ENCODE data around the gene CD14.
A peak's percentile ranks its signal among the peaks of the same experiment; 100 is the strongest.
"Not testable (repeated sequence)": the region's sequence is repeated elsewhere in the genome, so short reads cannot be mapped to it uniquely, and the experiment has no call there.

CD14 gene

GRCh38 chr5:140672455-140673186 is 39.6 kb upstream of the CD14 start:
- H3K4me3 ChIP-seq (ENCODE audit: low read depth, low read length): peak overlapping the region; percentile 36
- peak; percentile 16 for DNase-seq (ENCODE audit: low read depth)
- TF ChIP-seq CTCF (conservative IDR thresholded peaks at IDR 0.05; ENCODE audit: low read depth, low read length): no peak

GRCh38 chr5:140671472-140672125 is 38.6 kb upstream of the CD14 start:
- no peak overlapping the region for H3K4me3 ChIP-seq (ENCODE audit: low read depth, low read length)
- TF ChIP-seq CTCF (conservative IDR thresholded peaks at IDR 0.05; ENCODE audit: low read depth, low read length): no peak
- DNase-seq (ENCODE audit: low read depth): no peak

- H3K4me3 ChIP-seq (ENCODE audit: low read depth, low read length); DNase-seq (ENCODE audit: low read depth): not testable (repeated sequence)
Measured at GRCh38 chr5:140671035-140671434, 38.1 kb upstream of the CD14 start.

- no peak for TF ChIP-seq CTCF (conservative IDR thresholded peaks at IDR 0.05; ENCODE audit: low read depth, low read length)
- peak; percentile 88 for DNase-seq (ENCODE audit: low read depth)
- H3K4me3 ChIP-seq (ENCODE audit: low read depth, low read length): peak within 1 kb of the TSS; percentile 96
Measured at GRCh38 chr5:140664359-140665119, 31.6 kb upstream of the CD14 start, which contains the start of gene WDR55. WDR55 (plus strand) TSS chr5:140664904; CDS start chr5:140664913, 9 bp downstream.

GRCh38 chr5:140664030-140664358 is 31.0 kb upstream of the CD14 start:
- DNase-seq (ENCODE audit: low read depth): no peak
- H3K4me3 ChIP-seq (ENCODE audit: low read depth, low read length): peak overlapping the region; percentile 96
- TF ChIP-seq CTCF (conservative IDR thresholded peaks at IDR 0.05; ENCODE audit: low read depth, low read length): no peak

GRCh38 chr5:140660371-140660770 is 27.4 kb upstream of the CD14 start:
- not testable (repeated sequence) for H3K4me3 ChIP-seq (ENCODE audit: low read depth, low read length); DNase-seq (ENCODE audit: low read depth)

- DNase-seq (ENCODE audit: low read depth): no peak
- H3K4me3 ChIP-seq (ENCODE audit: low read depth, low read length): no peak overlapping the region
- no peak for TF ChIP-seq CTCF (conservative IDR thresholded peaks at IDR 0.05; ENCODE audit: low read depth, low read length)
Measured at GRCh38 chr5:140658870-140659269, 25.9 kb upstream of the CD14 start.
